ENCODE measurements around the gene PEG3.
"Not testable (repeated sequence)": the region's sequence is repeated elsewhere in the genome, so short reads cannot be mapped to it uniquely, and the experiment has no call there.

Gene PEG3

GRCh38 chr19:56866538-56866937 lies 26.0 kb upstream of the PEG3 start:
- TF ChIP-seq EZH2phosphoT487 (conservative IDR thresholded peaks at IDR 0.05; ENCODE audit: low read length) = no peak
- no peak for TF ChIP-seq CTCF (IDR thresholded peaks at IDR 0.05; ENCODE audit: insufficient read depth, low read length, poor library complexity, severe bottlenecking)
- H4K20me1 ChIP-seq (ENCODE audit: low read depth, low read length) = no peaks in the 10 kb centered on the region
- H3K9me3 ChIP-seq (ENCODE audit: insufficient read depth, low read length) = no peaks in the 10 kb centered on the region
- no peak overlapping the region for H3K9ac ChIP-seq (ENCODE audit: low read length)
- H3K79me2 ChIP-seq (ENCODE audit: insufficient read depth, low read length) = no peaks in the 10 kb centered on the region
- no peaks in the 10 kb centered on the region for H3K36me3 ChIP-seq (ENCODE audit: low read length)
- no peak overlapping the region for H3K4me2 ChIP-seq (ENCODE audit: low read depth, low read length, poor library complexity, severe bottlenecking)
- no peaks in the 10 kb centered on the region for H3F3A ChIP-seq (ENCODE audit: insufficient read depth)
- no peaks in the 10 kb centered on the region for H3K27me3 ChIP-seq (ENCODE audit: low read length)
- no peaks in the 10 kb centered on the region for H3K9me2 ChIP-seq (replicated peaks; ENCODE audit: insufficient read depth, low read length)
- no peak overlapping the region for H3K4me3 ChIP-seq (ENCODE audit: insufficient read depth, low read length, poor library complexity, severe bottlenecking)
- H2AFZ ChIP-seq (ENCODE audit: low read depth, low read length, severe bottlenecking) = no peak overlapping the region
- H3K27ac ChIP-seq (ENCODE audit: low read depth, low read length) = no peak overlapping the region

- Histone ChIP-seq H3K9me3 (ENCODE audit: insufficient read depth, low read length) (no peaks in the 10 kb centered on the region), H3K4me2 (ENCODE audit: low read depth, low read length, poor library complexity, severe bottlenecking) (no peak overlapping the region), H3F3A (ENCODE audit: insufficient read depth) (no peaks in the 10 kb centered on the region), H3K27ac (ENCODE audit: low read depth, low read length) (no peak overlapping the region), H3K79me2 (ENCODE audit: insufficient read depth, low read length) (no peaks in the 10 kb centered on the region), H3K36me3 (ENCODE audit: low read length) (no peaks in the 10 kb centered on the region), H4K20me1 (ENCODE audit: low read depth, low read length) (no peaks in the 10 kb centered on the region), H3K27me3 (ENCODE audit: low read length) (no peaks in the 10 kb centered on the region), H3K4me3 (ENCODE audit: insufficient read depth, low read length, poor library complexity, severe bottlenecking) (no peak overlapping the region), H2AFZ (ENCODE audit: low read depth, low read length, severe bottlenecking) (no peak overlapping the region), H3K9me2 (replicated peaks; ENCODE audit: insufficient read depth, low read length) (no peaks in the 10 kb centered on the region), H3K9ac (ENCODE audit: low read length) (no peak overlapping the region)
- no peak for TF ChIP-seq EZH2phosphoT487 (conservative IDR thresholded peaks at IDR 0.05; ENCODE audit: low read length)
- no peak for TF ChIP-seq CTCF (IDR thresholded peaks at IDR 0.05; ENCODE audit: insufficient read depth, low read length, poor library complexity, severe bottlenecking)
Measured at GRCh38 chr19:56864443-56865125, 24.1 kb upstream of the PEG3 start.

GRCh38 chr19:56862741-56863140 lies 22.2 kb upstream of the PEG3 start:
- 0 out of 2 replicates have a peak, but pooled peaks cover 4% of the 10 kb centered on the region for H3K9me3 ChIP-seq (ENCODE audit: insufficient read depth, low read length)
- H2AFZ ChIP-seq (ENCODE audit: low read depth, low read length, severe bottlenecking) = no peak overlapping the region
- H3K4me2 ChIP-seq (ENCODE audit: low read depth, low read length, poor library complexity, severe bottlenecking) = no peak overlapping the region
- H3F3A ChIP-seq (ENCODE audit: insufficient read depth) = no peaks in the 10 kb centered on the region
- TF ChIP-seq EZH2phosphoT487 (conservative IDR thresholded peaks at IDR 0.05; ENCODE audit: low read length) = no peak
- TF ChIP-seq CTCF (IDR thresholded peaks at IDR 0.05; ENCODE audit: insufficient read depth, low read length, poor library complexity, severe bottlenecking) = no peak
- H3K36me3 ChIP-seq (ENCODE audit: low read length) = no peaks in the 10 kb centered on the region
- H3K79me2 ChIP-seq (ENCODE audit: insufficient read depth, low read length) = no peaks in the 10 kb centered on the region
- no peak overlapping the region for H3K4me3 ChIP-seq (ENCODE audit: insufficient read depth, low read length, poor library complexity, severe bottlenecking)
- no peaks in the 10 kb centered on the region for H4K20me1 ChIP-seq (ENCODE audit: low read depth, low read length)
- no peak overlapping the region for H3K27ac ChIP-seq (ENCODE audit: low read depth, low read length)
- no peaks in the 10 kb centered on the region for H3K27me3 ChIP-seq (ENCODE audit: low read length)
- no peak overlapping the region for H3K9ac ChIP-seq (ENCODE audit: low read length)
- no peaks in the 10 kb centered on the region for H3K9me2 ChIP-seq (replicated peaks; ENCODE audit: insufficient read depth, low read length)

- not testable (repeated sequence) for H3K36me3 ChIP-seq (ENCODE audit: low read length); H3K4me2 ChIP-seq (ENCODE audit: low read depth, low read length, poor library complexity, severe bottlenecking); H3K9ac ChIP-seq (ENCODE audit: low read length); H3K4me3 ChIP-seq (ENCODE audit: insufficient read depth, low read length, poor library complexity, severe bottlenecking); H3K9me2 ChIP-seq (replicated peaks; ENCODE audit: insufficient read depth, low read length); H2AFZ ChIP-seq (ENCODE audit: low read depth, low read length, severe bottlenecking); H3K27me3 ChIP-seq (ENCODE audit: low read length); H3K9me3 ChIP-seq (ENCODE audit: insufficient read depth, low read length); H3K27ac ChIP-seq (ENCODE audit: low read depth, low read length); H3F3A ChIP-seq (ENCODE audit: insufficient read depth); H4K20me1 ChIP-seq (ENCODE audit: low read depth, low read length); H3K79me2 ChIP-seq (ENCODE audit: insufficient read depth, low read length)
Measured at GRCh38 chr19:56860409-56860808, 19.9 kb upstream of the PEG3 start.

Data from SU-DHL-6 (cell line).